Neural crest cell (in vitro differentiated cells): ENCODE measurements around the gene COL25A1. TPM values are rescaled to one million over a fixed set of nuclear protein-coding genes. Genes with fewer than 3 reads are reported as not detected.
"Not testable (repeated sequence)": the region's sequence is repeated elsewhere in the genome, so short reads cannot be mapped to it uniquely, and the experiment has no call there.

Experiments used
- DNase-seq: peaks from one replicate; pipeline ENCODE4 v3.0.0; 2021; ENCODE audit warnings: low read depth, mixed read lengths, low spot score
- H3K27ac Mint-ChIP-seq: one replicate; pipeline ENCODE4 v1.8.0; 2021; ENCODE audit warnings: mild to moderate bottlenecking, mixed read lengths; ENCODE audit not compliant: unreplicated experiment
- H3K27me3 Mint-ChIP-seq: 2 replicates; pipeline ENCODE4 v1.8.0; 2021; ENCODE audit warnings: low read depth, mild to moderate bottlenecking, mixed read lengths
- H3K36me3 Mint-ChIP-seq: 2 replicates; pipeline ENCODE4 v1.8.0; 2021; ENCODE audit warnings: low read depth, mild to moderate bottlenecking, mixed read lengths
- H3K4me1 Mint-ChIP-seq: 2 replicates; pipeline ENCODE4 v1.8.0; 2021; ENCODE audit warnings: mixed read lengths
- H3K4me3 Mint-ChIP-seq: one replicate; pipeline ENCODE4 v1.8.0; 2021; ENCODE audit warnings: mild to moderate bottlenecking, mixed read lengths
- H3K9me3 Mint-ChIP-seq: 2 replicates; pipeline ENCODE4 v1.8.0; 2021; ENCODE audit warnings: mixed read lengths
- CTCF ChIP-seq: fragments of 200-600 bp; sonication (generic); conservative IDR thresholded peaks from 2 replicates; pipeline ENCODE4 v1.5.0; 2021; ENCODE audit warnings: antibody characterized with exemption, mild to moderate bottlenecking
- total RNA-seq: library from RNA; stranded (reverse); gene quantifications from 2 replicates; pipeline ENCODE4 v1.2.1, GENCODE V29; 2021

Gene COL25A1
- total RNA-seq, 1 donor from 2014 or later, result 39.3 TPM

DNA sequence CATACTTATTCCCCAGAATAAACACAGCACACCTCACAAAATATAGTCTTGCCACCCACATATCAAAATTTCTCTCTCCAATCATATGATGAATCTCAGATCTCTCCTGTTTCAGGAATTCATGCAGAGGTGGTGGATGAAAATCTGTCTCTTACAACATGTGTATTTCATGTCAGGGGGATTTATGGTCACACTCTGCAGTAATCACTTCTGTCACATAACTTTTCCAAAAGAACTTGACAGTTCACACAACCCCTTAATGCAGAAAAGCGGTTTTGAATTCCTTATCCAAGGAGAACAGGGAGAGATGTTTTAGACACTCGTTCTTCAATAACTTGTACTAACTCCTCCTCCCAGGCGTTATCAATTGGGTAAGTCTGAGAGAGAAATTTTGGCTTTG lies 359.1 kb downstream of the COL25A1 start:
- no peaks in the 10 kb centered on the region for H3K27me3 Mint-ChIP-seq
- H3K4me3 Mint-ChIP-seq, result no peak overlapping the region
- no peaks in the 10 kb centered on the region for H3K9me3 Mint-ChIP-seq
- no peaks in the 10 kb centered on the region for H3K36me3 Mint-ChIP-seq
- TF ChIP-seq CTCF, result no peak
- H3K27ac Mint-ChIP-seq, result no peak overlapping the region
- no peak for DNase-seq
- peaks cover 5% of the 10 kb centered on the region for H3K4me1 Mint-ChIP-seq

DNA sequence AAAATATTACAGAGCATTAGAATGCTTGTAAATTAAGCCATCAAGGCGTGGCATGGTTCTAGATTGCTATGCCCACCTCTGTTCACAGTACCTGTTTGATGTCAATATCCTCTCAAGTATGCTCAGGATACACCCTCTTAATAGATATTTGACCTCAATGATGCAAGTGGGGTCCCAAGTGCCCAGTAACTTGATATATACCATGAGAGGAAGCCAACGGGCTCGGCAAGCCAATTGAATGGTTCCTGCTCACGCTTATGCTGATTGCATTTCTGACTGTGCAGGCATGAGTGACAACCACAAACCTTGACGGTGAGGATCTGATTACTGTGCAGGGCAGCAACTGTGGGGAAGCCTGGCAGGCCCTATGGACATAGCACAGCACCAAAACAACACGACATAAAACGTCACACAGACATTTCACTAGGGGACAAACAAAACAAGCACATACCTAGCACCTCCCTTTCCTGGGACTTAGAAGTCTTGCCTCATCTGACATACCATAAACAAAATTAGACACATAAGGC lies 360.5 kb downstream of the COL25A1 start:
- Mint-ChIP-seq H3K4me3 (no peak overlapping the region), H3K27ac (no peak overlapping the region), H3K27me3 (no peaks in the 10 kb centered on the region), H3K9me3 (no peaks in the 10 kb centered on the region), H3K4me1 (peaks cover 5% of the 10 kb centered on the region), H3K36me3 (no peaks in the 10 kb centered on the region)
- no peak for TF ChIP-seq CTCF
- DNase-seq, result no peak

GRCh38 chr4:108940634-108941033 lies 361.8 kb downstream of the COL25A1 start:
- no peaks in the 10 kb centered on the region for H3K27me3 Mint-ChIP-seq
- H3K27ac Mint-ChIP-seq, result no peak overlapping the region
- no peaks in the 10 kb centered on the region for H3K9me3 Mint-ChIP-seq
- H3K4me3 Mint-ChIP-seq, result no peak overlapping the region
- no peak for TF ChIP-seq CTCF
- H3K36me3 Mint-ChIP-seq, result no peaks in the 10 kb centered on the region
- DNase-seq, result no peak
- H3K4me1 Mint-ChIP-seq, result peaks cover 5% of the 10 kb centered on the region

GRCh38 chr4:108940149-108940548 lies 362.3 kb downstream of the COL25A1 start:
- DNase-seq, result no peak
- Mint-ChIP-seq H3K27me3 (no peaks in the 10 kb centered on the region), H3K9me3 (no peaks in the 10 kb centered on the region), H3K4me1 (peaks cover 5% of the 10 kb centered on the region), H3K36me3 (no peaks in the 10 kb centered on the region), H3K4me3 (no peak overlapping the region), H3K27ac (no peak overlapping the region)
- no peak for TF ChIP-seq CTCF

- TF ChIP-seq CTCF, result no peak
- no peak overlapping the region for H3K27ac Mint-ChIP-seq
- no peaks in the 10 kb centered on the region for H3K27me3 Mint-ChIP-seq
- H3K36me3 Mint-ChIP-seq, result peaks cover 3% of the 10 kb centered on the region
- no peak overlapping the region for H3K4me3 Mint-ChIP-seq
- H3K4me1 Mint-ChIP-seq, result no peaks in the 10 kb centered on the region
- DNase-seq, result no peak
- peaks cover 3% of the 10 kb centered on the region for H3K9me3 Mint-ChIP-seq
Observed at GRCh38 chr4:108937066-108937465, 365.4 kb downstream of the COL25A1 start.

- not testable (repeated sequence) for H3K36me3 Mint-ChIP-seq, H3K27ac Mint-ChIP-seq, H3K4me3 Mint-ChIP-seq, DNase-seq, H3K9me3 Mint-ChIP-seq, H3K4me1 Mint-ChIP-seq, H3K27me3 Mint-ChIP-seq
Observed at GRCh38 chr4:108933925-108934324, 368.5 kb downstream of the COL25A1 start.
